ENCODE data around the gene STAB1.

Gene STAB1, protein sequence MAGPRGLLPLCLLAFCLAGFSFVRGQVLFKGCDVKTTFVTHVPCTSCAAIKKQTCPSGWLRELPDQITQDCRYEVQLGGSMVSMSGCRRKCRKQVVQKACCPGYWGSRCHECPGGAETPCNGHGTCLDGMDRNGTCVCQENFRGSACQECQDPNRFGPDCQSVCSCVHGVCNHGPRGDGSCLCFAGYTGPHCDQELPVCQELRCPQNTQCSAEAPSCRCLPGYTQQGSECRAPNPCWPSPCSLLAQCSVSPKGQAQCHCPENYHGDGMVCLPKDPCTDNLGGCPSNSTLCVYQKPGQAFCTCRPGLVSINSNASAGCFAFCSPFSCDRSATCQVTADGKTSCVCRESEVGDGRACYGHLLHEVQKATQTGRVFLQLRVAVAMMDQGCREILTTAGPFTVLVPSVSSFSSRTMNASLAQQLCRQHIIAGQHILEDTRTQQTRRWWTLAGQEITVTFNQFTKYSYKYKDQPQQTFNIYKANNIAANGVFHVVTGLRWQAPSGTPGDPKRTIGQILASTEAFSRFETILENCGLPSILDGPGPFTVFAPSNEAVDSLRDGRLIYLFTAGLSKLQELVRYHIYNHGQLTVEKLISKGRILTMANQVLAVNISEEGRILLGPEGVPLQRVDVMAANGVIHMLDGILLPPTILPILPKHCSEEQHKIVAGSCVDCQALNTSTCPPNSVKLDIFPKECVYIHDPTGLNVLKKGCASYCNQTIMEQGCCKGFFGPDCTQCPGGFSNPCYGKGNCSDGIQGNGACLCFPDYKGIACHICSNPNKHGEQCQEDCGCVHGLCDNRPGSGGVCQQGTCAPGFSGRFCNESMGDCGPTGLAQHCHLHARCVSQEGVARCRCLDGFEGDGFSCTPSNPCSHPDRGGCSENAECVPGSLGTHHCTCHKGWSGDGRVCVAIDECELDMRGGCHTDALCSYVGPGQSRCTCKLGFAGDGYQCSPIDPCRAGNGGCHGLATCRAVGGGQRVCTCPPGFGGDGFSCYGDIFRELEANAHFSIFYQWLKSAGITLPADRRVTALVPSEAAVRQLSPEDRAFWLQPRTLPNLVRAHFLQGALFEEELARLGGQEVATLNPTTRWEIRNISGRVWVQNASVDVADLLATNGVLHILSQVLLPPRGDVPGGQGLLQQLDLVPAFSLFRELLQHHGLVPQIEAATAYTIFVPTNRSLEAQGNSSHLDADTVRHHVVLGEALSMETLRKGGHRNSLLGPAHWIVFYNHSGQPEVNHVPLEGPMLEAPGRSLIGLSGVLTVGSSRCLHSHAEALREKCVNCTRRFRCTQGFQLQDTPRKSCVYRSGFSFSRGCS (N-terminal part only)

DNA sequence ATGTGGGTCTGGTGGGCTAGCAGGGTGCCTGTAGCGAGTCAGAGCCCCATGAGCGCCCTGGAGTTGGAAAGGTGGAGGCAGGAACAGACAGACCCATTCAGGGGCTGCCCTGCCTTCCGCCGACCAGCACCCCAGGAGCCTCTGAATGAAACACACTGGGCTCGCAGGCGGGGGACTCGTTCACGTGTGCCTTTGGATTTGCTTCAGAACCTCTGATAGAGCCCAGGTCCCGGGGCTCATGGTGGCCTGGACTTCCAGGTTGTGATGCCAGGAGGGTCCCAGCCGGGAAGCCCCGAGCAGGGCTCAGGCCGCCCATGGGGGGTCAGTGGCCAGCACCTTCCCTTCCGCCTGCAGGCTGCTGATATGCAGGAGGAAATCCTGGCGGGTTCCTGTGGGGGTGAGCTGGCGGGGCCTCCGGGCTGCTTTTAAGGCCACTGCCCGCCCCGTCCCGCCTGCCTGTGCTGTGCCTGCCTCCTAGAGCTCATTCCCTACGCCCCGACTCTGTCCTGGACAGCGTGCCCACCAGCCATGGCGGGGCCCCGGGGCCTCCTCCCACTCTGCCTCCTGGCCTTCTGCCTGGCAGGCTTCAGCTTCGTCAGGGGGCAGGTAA, at the start of gene STAB1:
Gene STAB1, plus strand, starts transcription at position 453 of the 610 bp plus-strand sequence. Its CDS starts 76 bp downstream, at position 529.
- DNase-seq, result no peak

DNA sequence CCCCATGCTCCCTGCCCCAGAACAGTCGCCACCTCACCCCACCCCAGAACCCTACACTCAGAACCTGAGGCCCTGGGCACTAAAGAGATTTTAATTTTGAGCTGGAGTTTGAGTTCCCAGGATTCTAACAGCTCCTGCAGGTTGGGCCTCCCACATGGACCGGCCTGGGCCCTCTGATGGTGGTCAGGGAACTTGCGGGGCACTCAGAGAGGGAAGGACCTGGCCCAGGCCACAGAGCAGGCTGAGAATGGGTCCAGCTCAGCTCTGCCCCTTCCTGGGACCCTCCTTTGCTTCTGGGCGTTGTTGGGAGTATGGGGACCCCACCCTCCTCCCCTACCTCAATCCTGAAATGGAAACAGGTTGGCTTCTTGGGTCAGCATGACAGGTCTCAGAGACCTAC, 49.1 kb upstream of the STAB1 start:
- DNase-seq, result no peak

DNA sequence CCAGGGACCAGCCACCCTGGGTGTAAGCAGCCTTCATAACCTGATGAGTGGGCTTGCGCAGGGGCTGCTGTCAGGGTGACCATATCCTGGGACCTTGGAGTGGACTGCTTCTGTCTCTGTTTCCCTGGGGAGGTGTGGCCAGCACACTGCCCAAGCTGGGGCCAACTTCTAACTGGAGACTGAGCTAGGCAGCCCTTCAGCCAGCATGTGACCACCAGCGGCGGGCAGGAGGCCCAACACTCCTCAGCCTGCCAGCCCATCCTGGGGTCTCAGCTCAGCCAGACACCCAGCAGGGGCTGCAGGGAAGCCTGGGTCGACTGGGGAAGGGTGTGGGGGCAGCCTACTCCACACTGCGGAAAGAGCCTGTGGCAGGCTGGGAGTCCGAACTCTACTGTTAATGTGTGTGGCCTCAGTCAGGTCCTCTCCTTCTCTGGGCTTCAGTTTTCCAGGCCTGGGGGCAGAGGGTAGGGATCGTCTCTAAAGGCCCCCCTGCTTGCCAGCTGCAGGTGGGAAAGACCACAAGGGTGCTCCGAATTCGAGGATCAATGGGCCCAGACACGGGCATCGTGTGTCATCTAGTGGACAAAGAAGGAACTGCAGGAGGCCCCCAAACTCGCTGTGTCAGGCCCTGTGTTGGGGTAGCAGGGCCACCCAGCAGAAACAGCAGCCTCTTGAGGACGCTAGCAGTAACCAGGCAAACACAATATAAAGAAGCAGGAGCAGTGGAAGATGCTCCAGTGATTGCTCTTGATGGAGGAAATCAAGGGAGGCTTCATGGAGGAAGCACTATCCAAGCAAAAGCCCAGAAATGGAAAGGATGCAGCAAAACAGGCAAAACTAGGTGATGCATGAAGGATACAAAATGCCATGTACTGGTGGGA, 48.3 kb upstream of the STAB1 start:
- DNase-seq, result peak in 1 of 2 experiments; percentile 5

DNA sequence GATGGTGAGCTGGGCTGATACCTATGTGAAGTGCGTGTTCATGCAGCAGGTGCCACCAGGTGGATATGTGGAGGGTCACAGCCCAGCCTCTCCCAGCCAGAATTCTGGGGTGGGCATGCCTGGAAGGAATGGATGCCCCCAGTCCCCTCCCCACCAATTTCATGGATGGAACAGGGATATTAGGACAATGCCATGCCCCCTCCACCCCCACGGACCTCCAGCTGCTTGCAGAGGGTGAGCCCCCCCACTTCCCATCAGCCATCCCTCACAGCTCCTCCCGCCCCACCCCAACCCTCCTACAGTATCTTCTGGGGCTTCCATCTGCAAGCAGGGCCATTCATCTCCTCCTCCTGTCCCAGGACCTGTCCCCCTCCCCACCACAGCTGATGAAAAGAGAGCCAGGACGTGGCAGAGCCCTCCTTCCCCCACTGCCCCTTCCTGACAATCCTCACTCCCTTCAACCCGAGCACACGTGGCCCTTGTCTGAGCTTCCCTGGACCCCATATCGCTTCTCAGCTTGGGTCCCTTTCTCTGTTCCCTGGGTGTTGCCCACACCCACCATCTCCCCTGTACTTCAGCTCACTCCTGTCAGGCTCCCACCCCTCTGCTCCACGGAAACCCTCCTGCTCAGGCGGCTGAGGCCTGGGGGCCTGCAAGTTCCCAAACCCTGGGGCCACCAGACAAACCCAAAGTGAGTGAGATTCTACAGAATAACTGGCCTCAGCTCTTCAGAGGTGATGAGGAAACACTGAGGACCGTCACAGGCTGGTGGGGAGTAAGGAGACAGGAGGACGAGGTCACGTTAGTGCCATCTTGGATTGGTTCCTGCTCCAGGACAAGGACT, 47.4 kb upstream of the STAB1 start:
- no peak for DNase-seq

DNA sequence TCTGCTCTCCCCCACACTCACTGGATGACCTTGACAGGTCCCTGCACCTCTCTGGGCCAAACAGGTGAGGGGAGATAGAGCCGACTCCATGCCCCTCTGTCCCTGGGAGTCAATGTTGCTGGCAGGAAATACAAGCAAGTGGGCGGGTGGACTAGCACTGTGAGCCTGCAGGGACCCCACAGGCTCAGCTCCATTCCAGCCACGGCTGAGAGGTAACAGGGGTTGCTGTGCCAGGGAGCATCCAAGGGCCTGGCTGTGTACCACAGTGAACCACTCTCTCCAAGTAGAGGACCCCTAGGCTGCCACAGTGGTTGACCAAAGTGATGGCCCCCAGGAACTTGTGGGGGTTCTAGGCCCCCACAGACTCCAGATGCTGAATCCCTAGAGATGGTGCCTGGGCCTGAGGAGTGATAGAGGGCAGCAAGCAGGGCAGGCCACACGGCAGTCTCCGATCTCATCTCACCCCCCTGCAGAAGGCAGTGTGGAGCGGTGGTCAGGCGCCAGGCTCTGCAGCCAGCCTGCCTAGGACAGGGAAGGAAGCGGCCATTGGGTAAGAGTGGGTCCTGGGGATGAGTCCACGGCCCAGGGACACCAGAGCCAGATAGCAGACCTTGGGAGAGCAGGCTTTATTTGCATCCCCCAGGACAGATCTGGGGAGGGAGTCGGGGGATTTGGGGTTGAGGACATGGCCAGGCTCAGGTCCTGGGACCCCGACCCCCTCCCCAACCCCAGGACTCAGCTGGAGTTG, 44.5 kb upstream of the STAB1 start:
- no peak for DNase-seq

DNA sequence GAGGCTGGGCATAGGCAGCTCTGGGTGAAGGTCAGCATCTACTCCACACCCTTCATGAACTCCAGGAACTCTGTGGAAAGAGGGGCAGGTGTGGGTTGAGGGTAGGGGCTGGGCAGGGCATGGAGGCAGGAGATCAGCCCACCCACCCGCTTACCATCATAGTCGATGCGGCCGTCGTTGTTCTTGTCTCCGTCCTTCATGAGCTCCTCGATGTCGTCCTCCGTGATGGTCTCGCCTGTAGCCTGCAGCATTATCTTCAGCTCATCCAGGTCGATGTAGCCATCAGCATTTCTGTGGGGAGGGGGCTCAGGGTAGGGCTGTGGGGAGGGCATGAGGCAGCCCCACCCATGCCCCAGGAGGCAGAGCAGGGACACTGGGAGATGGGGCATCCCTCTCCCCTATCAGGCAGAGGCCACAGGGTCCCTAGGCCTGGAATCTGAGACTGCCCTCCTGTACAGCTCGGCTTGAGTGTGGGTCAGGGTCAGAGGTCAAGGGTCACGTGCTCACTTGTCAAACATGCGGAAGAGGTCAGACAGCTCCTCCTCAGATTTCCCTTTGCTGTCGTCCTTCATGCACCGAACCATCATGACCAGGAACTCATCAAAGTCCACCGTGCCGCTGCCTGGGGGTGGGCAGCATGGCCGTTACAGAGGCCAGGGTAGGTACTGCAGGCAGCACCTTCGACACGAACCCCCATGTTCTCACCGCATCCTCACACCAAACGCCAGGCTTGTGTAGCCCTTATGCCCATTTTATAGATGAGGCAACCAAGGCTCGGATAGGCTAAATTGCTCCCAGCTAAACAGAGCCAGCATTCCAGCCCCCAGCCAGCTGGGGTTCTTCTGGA, 43.7 kb upstream of the STAB1 start:
- DNase-seq, result no peak

DNA sequence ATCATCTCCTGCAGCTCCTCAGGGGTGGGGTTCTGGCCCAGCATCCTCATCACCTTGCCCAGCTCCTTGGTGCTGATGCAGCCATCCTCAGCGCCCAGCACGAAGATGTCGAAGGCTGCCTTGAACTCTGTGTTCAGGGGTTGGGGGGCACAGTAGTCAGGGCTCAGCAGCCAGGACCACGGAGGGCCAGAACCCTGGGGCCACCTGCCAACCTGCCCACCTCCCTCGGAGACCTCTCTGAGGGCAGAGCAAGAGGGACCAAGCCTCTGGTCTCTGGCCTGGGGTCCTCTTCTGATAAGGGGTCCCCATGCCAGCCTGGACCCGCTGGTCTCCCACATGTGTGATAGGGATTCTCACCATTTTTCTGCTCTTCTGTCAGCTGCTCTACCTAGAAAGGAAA, 43.0 kb upstream of the STAB1 start:
- no peak for DNase-seq

DNA sequence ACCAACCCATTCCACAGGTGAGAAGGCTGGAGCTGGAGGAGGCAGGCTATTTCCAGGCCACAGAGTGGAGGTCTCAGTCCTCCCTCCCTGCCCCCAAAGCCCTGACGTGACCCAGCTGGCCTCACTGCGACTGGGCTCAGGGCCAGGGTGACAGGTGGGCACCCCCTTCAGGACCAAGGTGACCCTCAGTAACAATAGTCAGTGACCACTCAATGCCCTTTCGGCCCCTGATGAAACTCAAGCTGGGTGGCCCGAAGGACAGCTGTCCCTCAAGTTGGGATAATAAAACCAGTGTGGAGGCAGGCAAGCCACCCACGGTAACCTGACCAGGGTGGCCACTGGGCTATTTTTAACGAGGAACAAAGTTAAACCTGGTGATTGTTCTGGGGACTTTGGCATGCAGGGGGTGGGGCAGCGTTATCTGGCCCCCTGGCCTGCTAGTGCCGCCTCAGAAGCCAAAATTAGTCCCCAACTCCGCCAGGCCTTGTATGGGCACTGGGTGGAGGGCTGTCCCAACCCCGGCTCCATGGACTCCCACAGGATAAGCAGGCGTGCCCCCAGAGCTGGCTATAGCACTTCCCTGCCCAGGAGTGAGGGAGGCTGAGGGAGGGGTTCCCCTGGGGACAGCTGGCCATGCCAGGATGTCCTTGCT, 42.4 kb upstream of the STAB1 start:
- no peak for DNase-seq

DNA sequence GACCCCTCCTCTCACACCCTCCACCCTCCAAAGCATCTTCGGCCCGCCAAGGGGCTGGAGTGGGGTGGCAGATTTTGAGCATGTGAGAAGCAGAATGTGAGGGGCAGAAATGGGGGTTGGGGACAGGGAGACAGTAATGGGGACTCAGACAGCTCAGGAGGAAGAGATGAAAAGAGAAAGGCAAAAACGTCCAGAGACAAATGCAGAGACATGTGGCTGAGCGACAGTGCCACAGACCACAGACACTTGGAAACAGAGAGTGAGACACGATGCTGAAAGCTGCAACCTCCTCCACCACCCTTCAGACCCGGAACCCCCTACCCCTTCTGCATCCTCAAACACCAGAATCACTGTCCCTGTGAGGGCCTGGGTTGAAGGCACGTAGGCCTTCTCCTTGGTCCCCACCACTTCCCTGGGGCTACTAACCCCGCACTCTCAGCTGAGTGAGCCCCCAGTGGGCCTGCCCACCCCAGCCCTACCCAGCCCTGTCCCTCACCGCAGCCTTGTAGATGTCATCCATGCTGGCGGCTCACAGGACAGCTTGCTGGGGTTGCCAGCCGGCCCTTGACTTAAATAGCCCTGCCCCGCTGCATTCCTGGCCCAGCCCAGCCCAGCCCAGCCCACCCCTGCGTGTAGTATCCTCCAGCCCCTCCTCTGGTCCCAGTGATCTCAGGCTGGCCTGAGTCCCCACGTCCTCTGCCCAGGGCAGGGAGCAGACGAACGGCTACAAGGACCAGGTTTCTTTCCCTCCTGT, 41.5 kb upstream of the STAB1 start, which contains the start of gene TNNC1:
Gene TNNC1, minus strand, starts transcription at position 546 of the 754 bp plus-strand sequence. Its CDS starts 26 bp downstream, at position 520.
- DNase-seq, result no peak

DNA sequence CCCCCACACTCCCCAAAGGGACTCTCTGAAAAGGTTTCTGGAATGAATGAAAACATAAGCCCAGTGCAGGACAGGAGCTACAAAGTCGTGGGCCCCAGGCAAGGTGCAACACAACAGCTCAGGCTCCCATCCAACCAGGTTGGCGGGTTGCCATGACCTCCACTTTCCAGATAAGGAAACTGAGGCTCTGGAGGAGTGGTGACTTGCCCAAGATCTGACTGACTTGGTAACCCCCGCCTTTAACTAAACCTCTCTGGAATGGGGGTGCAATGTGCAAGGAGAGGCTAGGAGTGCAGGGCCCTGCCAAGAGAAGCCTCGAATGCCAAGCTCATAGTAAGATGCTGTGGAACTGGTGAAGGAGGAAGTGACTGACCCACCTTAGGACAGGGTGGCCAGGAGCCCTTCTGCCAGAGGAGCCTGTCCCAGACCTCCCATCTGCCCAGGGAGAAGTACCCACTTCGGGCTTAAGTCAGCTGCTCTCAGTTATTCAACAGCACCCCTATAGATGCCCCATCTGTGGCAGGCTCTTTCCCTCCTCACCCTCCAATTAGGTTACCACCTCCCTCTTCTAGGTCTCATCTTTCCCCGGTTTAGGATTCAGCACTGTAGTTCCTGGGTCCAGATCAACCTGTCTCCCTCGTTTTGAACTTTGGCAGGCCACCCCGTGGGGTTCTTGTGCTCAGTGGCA, 40.7 kb upstream of the STAB1 start:
- DNase-seq, result no peak

DNA sequence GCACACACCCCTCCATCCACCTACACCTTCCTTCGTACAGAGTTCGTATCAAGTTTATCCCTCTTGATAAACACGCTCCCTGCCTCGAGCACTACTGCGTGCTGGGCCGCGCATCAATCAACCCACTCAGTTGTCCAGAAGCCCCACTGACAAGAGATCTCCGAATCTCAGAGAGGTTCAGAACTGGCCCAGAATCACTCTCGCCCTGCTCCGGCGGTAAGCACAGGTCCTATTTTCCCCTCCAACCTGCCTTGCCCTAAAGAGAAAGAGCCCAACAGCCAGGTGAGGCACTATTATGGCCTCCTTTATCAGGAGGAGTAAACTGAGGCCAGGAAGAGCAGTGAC, 40.2 kb upstream of the STAB1 start:
- no peak for DNase-seq

DNA sequence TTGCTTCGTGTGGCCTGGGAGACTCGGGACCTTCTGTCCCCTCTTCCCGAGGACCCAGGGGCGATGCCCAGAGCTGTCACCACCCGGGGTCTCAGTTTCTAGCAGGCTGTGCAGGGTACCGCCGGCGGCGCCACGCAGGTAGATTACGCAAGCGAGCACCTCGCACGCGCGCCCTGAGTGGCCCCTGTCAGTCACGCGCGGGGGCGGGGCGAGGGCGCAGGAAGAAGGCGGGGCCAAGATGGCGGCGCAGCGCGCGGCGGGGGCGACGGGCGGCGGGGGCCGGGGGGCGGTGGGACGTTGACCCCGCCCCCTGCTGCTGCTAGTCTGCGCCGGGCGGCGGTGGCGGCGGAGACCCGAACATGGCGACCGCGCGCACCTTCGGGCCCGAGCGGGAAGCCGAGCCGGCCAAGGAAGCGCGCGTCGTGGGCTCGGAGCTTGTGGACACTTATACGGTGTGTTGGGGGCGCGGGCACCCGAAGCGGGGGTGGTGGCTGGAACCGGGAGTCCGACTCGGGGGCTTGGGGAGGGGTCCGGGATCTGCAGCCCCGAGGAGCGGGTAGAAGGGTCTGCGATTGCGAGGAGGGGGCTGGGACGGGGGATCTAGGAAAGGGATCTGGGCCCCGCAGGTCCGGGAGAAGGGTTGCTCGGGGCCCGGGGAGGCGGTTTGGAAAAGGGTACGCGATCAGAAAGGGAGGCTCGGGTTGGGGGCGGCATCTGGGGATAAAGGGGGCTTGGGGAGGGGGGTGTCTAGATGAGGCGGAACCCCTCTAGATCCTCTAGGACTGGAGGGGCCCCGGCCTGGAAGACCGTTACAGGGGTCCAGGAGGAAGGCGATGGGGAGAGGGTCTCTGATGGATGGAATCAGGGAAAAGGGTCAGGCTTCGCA, 39.6 kb upstream of the STAB1 start, which contains the start of gene NISCH:
Gene NISCH, plus strand, starts transcription at position 322 of the 886 bp plus-strand sequence. Its CDS starts 38 bp downstream, at position 360.
- DNase-seq, result peak; percentile 47 to 81

DNA sequence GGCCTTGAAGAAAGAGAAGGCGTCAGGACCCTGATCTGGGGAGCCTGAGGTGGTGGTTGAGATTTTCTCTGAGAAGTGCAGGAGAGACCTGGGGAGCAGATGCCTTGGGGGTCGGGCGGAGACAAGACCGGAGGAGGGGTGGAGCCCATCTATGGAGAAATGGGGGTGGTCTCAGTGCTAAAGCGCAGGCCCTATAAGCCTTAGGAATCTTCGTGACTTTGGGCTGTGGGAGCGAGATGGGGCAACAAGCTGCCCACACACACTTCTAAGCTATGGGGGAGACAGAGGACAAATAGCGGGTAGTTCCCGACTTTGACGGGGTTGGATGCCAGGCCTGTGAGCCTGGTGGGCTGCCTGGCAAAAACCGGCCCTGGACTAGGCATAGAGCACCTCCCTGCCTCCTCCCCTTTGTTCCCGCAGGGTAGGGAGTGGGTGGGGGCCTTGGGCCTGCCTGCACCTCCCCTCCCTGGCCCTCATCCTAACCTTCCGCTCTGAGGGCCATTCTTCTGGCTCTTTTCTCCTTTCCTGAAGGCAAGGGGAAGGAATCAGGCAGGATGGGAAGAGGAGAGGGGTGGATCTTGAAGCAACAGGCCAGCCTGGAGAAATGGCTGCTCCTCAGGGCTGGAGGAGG, 38.9 kb upstream of the STAB1 start:
- no peak for DNase-seq

DNA sequence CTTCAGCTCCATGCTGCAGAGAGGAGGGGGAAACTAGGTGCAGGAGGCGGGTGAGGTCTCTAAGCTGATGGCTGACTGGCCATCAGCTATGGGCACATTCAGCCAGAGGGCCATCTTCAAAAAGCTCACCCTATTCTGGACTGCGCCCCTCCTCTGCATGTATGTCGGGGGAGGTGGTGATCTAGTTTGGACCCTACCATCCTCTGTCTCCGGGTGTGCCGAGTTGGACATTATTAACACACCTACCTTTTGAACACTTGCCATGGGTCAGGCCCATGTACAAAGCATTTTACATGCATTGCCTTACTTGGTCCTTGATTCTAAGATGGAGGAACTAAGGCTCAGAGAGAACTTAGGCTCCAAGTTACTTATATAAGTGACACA, 38.3 kb upstream of the STAB1 start:
- DNase-seq, result no peak
